ENCODE measurements around the gene ZNF410. TPM values are rescaled to one million over a fixed set of nuclear protein-coding genes. Genes with fewer than 3 reads are reported as not detected.

The ZNF410 gene
- polyA plus RNA-seq, 1 donor from 2014 or later = 73.7 TPM

DNA sequence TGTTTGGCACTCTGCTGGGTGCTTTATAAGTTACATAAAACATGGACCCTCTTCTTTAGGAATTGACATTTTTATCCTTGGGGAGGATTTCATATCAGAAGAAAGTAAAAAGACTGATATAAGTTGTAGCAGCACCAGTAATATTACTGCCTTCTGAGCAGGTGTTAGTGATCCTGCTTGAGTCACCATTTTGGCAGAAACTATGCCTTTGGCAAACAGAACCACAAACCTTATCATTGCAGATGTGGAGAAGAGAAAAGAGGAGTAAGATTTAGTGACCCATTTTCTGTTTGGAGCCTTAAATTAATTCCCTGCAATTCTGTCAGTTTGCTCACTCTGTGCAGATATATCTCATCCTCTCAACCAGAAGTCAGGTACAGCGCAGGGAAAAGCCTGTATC, 23.0 kb downstream of the ZNF410 start:
- no peak overlapping the region for H3K27ac ChIP-seq (ENCODE audit: low read length)
- peaks cover 9% of the 10 kb centered on the region for H3K36me3 ChIP-seq (ENCODE audit: insufficient read depth, low read length)
- H3K9ac ChIP-seq (ENCODE audit: low read length) = no peak overlapping the region
- H4K20me1 ChIP-seq (ENCODE audit: insufficient read depth) = no peaks in the 10 kb centered on the region
- no peak overlapping the region for H2AFZ ChIP-seq (ENCODE audit: low read depth, low read length)
- H3K27me3 ChIP-seq (ENCODE audit: insufficient read depth, low read depth, low read length) = no peaks in the 10 kb centered on the region
- TF ChIP-seq RAD21 (conservative IDR thresholded peaks at IDR 0.05) (no peak), POLR2AphosphoS5 (IDR thresholded peaks at IDR 0.05) (no peak), CTCF (IDR thresholded peaks at IDR 0.05; ENCODE audit: poor library complexity, severe bottlenecking) (no peak), EP300 (conservative IDR thresholded peaks at IDR 0.05; ENCODE audit: poor library complexity, severe bottlenecking) (no peak), SMC3 (conservative IDR thresholded peaks at IDR 0.05; ENCODE audit: poor library complexity) (no peak), TAF1 (IDR thresholded peaks at IDR 0.05; ENCODE audit: low read depth) (no peak), REST (IDR thresholded peaks at IDR 0.05; ENCODE audit: borderline replicate concordance) (no peak), EZH2 (IDR thresholded peaks at IDR 0.05; ENCODE audit: borderline replicate concordance, insufficient read depth, low read length, poor library complexity, severe bottlenecking) (no peak), MXI1 (conservative IDR thresholded peaks at IDR 0.05; ENCODE audit: poor library complexity, severe bottlenecking) (no peak)
- H3K4me2 ChIP-seq (ENCODE audit: low read length) = no peak overlapping the region
- H3F3A ChIP-seq (ENCODE audit: insufficient read depth, low read length, poor library complexity, severe bottlenecking) = no peaks in the 10 kb centered on the region
- no peaks in the 10 kb centered on the region for H3K79me2 ChIP-seq (replicated peaks; ENCODE audit: insufficient read depth, low read length)
- no peaks in the 10 kb centered on the region for H3K9me3 ChIP-seq (ENCODE audit: low read length)
- H3K9me2 ChIP-seq (ENCODE audit: insufficient read depth, low read length) = no peaks in the 10 kb centered on the region
- no peak overlapping the region for H3K4me3 ChIP-seq (ENCODE audit: low read length)

GRCh38 chr14:73913256-73913655, 26.6 kb downstream of the ZNF410 start:
- H2AFZ ChIP-seq (ENCODE audit: low read depth, low read length) = no peak overlapping the region
- H3K9me3 ChIP-seq (ENCODE audit: low read length) = no peaks in the 10 kb centered on the region
- no peaks in the 10 kb centered on the region for H4K20me1 ChIP-seq (ENCODE audit: insufficient read depth)
- no peaks in the 10 kb centered on the region for H3K9me2 ChIP-seq (ENCODE audit: insufficient read depth, low read length)
- no peak overlapping the region for H3K27ac ChIP-seq (ENCODE audit: low read length)
- no peaks in the 10 kb centered on the region for H3K27me3 ChIP-seq (ENCODE audit: insufficient read depth, low read depth, low read length)
- no peak overlapping the region for H3K4me2 ChIP-seq (ENCODE audit: low read length)
- no peak overlapping the region for H3K4me3 ChIP-seq (ENCODE audit: low read length)
- TF ChIP-seq SMC3 (conservative IDR thresholded peaks at IDR 0.05; ENCODE audit: poor library complexity) (no peak), TAF1 (IDR thresholded peaks at IDR 0.05; ENCODE audit: low read depth) (no peak), POLR2AphosphoS5 (IDR thresholded peaks at IDR 0.05) (no peak), MXI1 (conservative IDR thresholded peaks at IDR 0.05; ENCODE audit: poor library complexity, severe bottlenecking) (no peak), EP300 (conservative IDR thresholded peaks at IDR 0.05; ENCODE audit: poor library complexity, severe bottlenecking) (no peak), EZH2 (IDR thresholded peaks at IDR 0.05; ENCODE audit: borderline replicate concordance, insufficient read depth, low read length, poor library complexity, severe bottlenecking) (no peak)
- H3K36me3 ChIP-seq (ENCODE audit: insufficient read depth, low read length) = peaks cover 4% of the 10 kb centered on the region
- H3K79me2 ChIP-seq (replicated peaks; ENCODE audit: insufficient read depth, low read length) = no peaks in the 10 kb centered on the region
- H3F3A ChIP-seq (ENCODE audit: insufficient read depth, low read length, poor library complexity, severe bottlenecking) = no peaks in the 10 kb centered on the region
- no peak overlapping the region for H3K9ac ChIP-seq (ENCODE audit: low read length)

All from neural cell (in vitro differentiated cells).